Keratinocyte (primary cell): ENCODE measurements around the gene MMP3. TPM values are rescaled to one million over a fixed set of nuclear protein-coding genes. Genes with fewer than 3 reads are reported as not detected.

Experiments used
- DNase-seq: peaks from one replicate; pipeline ENCODE4 v3.0.0-alpha.2; 2011; ENCODE audit warnings: low read depth, missing footprints, low spot score
- FAIRE-seq: peaks from 2 replicates; lab custom pipeline; 2011; peaks lifted over from hg19 to GRCh38; lab: Jason Lieb, UNC
- H2AFZ ChIP-seq: 2 replicates; pipeline ENCODE4 v1.6.0; 2012; ENCODE audit warnings: low read length, control low read depth, inconsistent platforms; ENCODE audit not compliant: control insufficient read depth
- H3K27ac ChIP-seq: 2 replicates; pipeline ENCODE4 v1.5.1; 2011; ENCODE audit warnings: low read length; ENCODE audit not compliant: control insufficient read depth, insufficient read depth
- H3K27me3 ChIP-seq: 3 replicates; pipeline ENCODE4 v1.6.0; 2011; ENCODE audit warnings: low read length; ENCODE audit not compliant: control insufficient read depth, insufficient read depth; ENCODE audit errors: extremely low read depth
- H3K36me3 ChIP-seq, 2 experiments: 2 replicates in 1 of 2; 3 replicates in 1 of 2; pipeline ENCODE4 v1.5.1; 2011; ENCODE audit warnings: low read length in 2 of 2, mild to moderate bottlenecking in 1 of 2; ENCODE audit not compliant: control insufficient read depth in 2 of 2, insufficient read depth in 2 of 2; ENCODE audit errors: extremely low read depth in 1 of 2
- H3K4me1 ChIP-seq: 3 replicates; pipeline ENCODE4 v1.5.1; 2011; ENCODE audit warnings: low read length; ENCODE audit not compliant: control insufficient read depth, insufficient read depth; ENCODE audit errors: extremely low read depth
- H3K4me2 ChIP-seq: 3 replicates; pipeline ENCODE4 v1.6.0; 2011; ENCODE audit warnings: low read depth, low read length; ENCODE audit not compliant: control insufficient read depth, insufficient read depth; ENCODE audit errors: extremely low read depth
- H3K4me3 ChIP-seq, 3 experiments: fragments of 200-600 bp in 1 of 3; sonication (generic) in 1 of 3; 2 replicates in 2 of 3; 3 replicates in 1 of 3; pipeline ENCODE4 v1.5.1; 2011 to 2016; ENCODE audit warnings: low read length in 3 of 3, mild to moderate bottlenecking in 3 of 3, control low read depth in 2 of 3, inconsistent platforms in 1 of 3, low read depth in 1 of 3, mixed read lengths in 1 of 3, mixed run types in 1 of 3, moderate library complexity in 1 of 3; ENCODE audit not compliant: control insufficient read depth in 2 of 3, insufficient read depth in 2 of 3; ENCODE audit errors: extremely low read depth in 1 of 3
- H3K79me2 ChIP-seq: 2 replicates; pipeline ENCODE4 v1.6.0; 2012; ENCODE audit warnings: low read length; ENCODE audit not compliant: control insufficient read depth, insufficient read depth
- H3K9ac ChIP-seq: 3 replicates; pipeline ENCODE4 v1.6.0; 2011; ENCODE audit warnings: low read length; ENCODE audit not compliant: control insufficient read depth, insufficient read depth; ENCODE audit errors: extremely low read depth
- H3K9me1 ChIP-seq: 3 replicates; pipeline ENCODE4 v1.6.0; 2011; ENCODE audit warnings: low read length; ENCODE audit not compliant: control insufficient read depth, insufficient read depth; ENCODE audit errors: extremely low read depth
- H3K9me3 ChIP-seq: 2 replicates; pipeline ENCODE4 v1.5.1; 2012; ENCODE audit warnings: low read depth, low read length; ENCODE audit not compliant: control insufficient read depth
- H4K20me1 ChIP-seq: 3 replicates; pipeline ENCODE4 v1.6.0; 2011; ENCODE audit warnings: low read length; ENCODE audit not compliant: control insufficient read depth, insufficient read depth; ENCODE audit errors: extremely low read depth
- EZH2 ChIP-seq: IDR thresholded peaks from one replicate; pipeline ENCODE4 v1.6.1; 2012; ENCODE audit warnings: inconsistent platforms, mild to moderate bottlenecking, low read length, moderate library complexity
- dilution Hi-C: fragments of 300-500 bp; cut with MboI; formaldehyde crosslinking; loops from one replicate; pipeline ENCODE4 v1.7.0; 2020; ENCODE audit warnings: low sequenced_read_pairs; ENCODE audit not compliant: extremely low pct_ligation_motif_present
- polyA plus RNA-seq, 5 experiments: library from polyadenylated mRNA; depleted of rRNA in 3 of 5; stranded (reverse) in 3 of 5; stranded (forward) in 1 of 5; unstranded in 1 of 5; fragments of >200 nt; gene quantifications; 1 replicate in 1 of 5; 2 replicates in 3 of 5; 3 replicates in 1 of 5; pipeline versions ENCODE4 v1.2.1 to v1.2.3, GENCODE V29; 2011 to 2012; ENCODE audit warnings: missing spikeins in 2 of 5, low read depth in 1 of 5, low replicate concordance in 1 of 5
- TF ChIP-seq, protein P1 (sequence below), 3 experiments: IDR thresholded peaks in 1 of 3; conservative IDR thresholded peaks in 1 of 3; optimal IDR thresholded peaks in 1 of 3; 2 replicates in 2 of 3; 3 replicates in 1 of 3; pipeline versions ENCODE3 to v1.5.1; 2011; ENCODE audit warnings: low read length in 3 of 3, mild to moderate bottlenecking in 3 of 3, moderate library complexity in 2 of 3, control low read depth in 1 of 3, inconsistent platforms in 1 of 3; ENCODE audit not compliant: insufficient read depth in 2 of 3; ENCODE audit errors: extremely low read depth in 1 of 3

MMP3 gene
- polyA plus RNA-seq, 1 donor (not counting 4 experiments of a cell fraction or from before 2014, with no cell fraction given), result 8.3 TPM

DNA sequence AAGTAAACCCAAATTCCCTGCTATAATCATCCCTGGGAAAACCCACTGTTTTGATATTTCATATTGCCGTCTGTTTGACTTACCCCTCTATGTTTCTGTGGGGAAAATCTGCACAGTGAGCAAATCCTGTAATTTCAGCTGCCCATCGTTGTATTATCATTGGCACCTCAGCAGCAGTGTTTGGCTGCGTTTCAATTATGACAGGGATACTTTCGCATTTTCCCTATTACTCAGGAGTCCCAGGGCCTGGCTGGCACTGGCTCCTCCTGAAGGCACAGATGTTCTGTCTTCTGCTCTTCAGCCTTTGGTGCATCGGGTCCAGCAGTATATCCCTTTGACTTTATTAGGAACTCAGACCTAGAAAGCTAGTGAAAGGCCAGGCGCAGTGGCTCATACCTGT, 43.6 kb upstream of the MMP3 start:
- Histone ChIP-seq H3K36me3 (no peaks in the 10 kb centered on the region), H3K9me3 (no peaks in the 10 kb centered on the region), H3K4me1 (peaks cover 7% of the 10 kb centered on the region), H3K79me2 (no peaks in the 10 kb centered on the region), H3K27me3 (no peaks in the 10 kb centered on the region), H3K4me3 (no peak overlapping the region), H3K9me1 (no peaks in the 10 kb centered on the region), H3K4me2 (no peak overlapping the region), H2AFZ (no peak overlapping the region), H3K9ac (no peak overlapping the region), H4K20me1 (no peaks in the 10 kb centered on the region), H3K27ac (no peak overlapping the region)
- no peak for FAIRE-seq
- dilution Hi-C loops, result no loop called here
- no peak for DNase-seq
- no peak for TF ChIP-seq EZH2
- TF ChIP-seq, protein P1, sequence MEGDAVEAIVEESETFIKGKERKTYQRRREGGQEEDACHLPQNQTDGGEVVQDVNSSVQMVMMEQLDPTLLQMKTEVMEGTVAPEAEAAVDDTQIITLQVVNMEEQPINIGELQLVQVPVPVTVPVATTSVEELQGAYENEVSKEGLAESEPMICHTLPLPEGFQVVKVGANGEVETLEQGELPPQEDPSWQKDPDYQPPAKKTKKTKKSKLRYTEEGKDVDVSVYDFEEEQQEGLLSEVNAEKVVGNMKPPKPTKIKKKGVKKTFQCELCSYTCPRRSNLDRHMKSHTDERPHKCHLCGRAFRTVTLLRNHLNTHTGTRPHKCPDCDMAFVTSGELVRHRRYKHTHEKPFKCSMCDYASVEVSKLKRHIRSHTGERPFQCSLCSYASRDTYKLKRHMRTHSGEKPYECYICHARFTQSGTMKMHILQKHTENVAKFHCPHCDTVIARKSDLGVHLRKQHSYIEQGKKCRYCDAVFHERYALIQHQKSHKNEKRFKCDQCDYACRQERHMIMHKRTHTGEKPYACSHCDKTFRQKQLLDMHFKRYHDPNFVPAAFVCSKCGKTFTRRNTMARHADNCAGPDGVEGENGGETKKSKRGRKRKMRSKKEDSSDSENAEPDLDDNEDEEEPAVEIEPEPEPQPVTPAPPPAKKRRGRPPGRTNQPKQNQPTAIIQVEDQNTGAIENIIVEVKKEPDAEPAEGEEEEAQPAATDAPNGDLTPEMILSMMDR (optimal IDR thresholded peaks at IDR 0.05 in 1 of 3, IDR thresholded peaks at IDR 0.05 in 1 of 3, conservative IDR thresholded peaks at IDR 0.05 in 1 of 3; ENCODE audit: extremely low read depth in 1 of 3, insufficient read depth in 2 of 3, low read length in 3 of 3), result no peak

DNA sequence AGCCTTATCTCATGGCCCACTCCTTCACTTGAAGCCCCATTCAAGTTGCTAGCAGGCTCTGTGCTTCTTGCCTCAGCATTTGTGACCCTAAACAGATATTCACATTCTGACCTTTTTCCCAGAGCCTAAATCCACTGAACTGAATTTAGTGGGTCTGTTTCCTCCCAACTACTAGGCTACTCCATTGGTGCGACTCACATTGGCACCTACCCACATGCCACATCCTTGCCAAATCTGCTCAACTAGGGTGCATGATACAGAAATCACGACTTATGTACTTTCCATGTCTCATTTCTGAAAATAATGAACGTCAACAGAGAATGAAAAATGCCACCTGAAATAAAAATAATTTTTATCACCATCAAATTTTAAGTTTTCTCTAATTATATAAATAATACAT, 39.7 kb upstream of the MMP3 start:
- H3K36me3 ChIP-seq, result no peaks in the 10 kb centered on the region
- TF ChIP-seq, protein P1 (optimal IDR thresholded peaks at IDR 0.05 in 1 of 3, IDR thresholded peaks at IDR 0.05 in 1 of 3, conservative IDR thresholded peaks at IDR 0.05 in 1 of 3; ENCODE audit: extremely low read depth in 1 of 3, insufficient read depth in 2 of 3, low read length in 3 of 3), result no peak
- no peak for TF ChIP-seq EZH2
- H4K20me1 ChIP-seq, result no peaks in the 10 kb centered on the region
- H3K9me1 ChIP-seq, result no peaks in the 10 kb centered on the region
- DNase-seq, result no peak
- H3K79me2 ChIP-seq, result no peaks in the 10 kb centered on the region
- no peak overlapping the region for H3K9ac ChIP-seq
- H2AFZ ChIP-seq, result peak overlapping the region; percentile 44
- dilution Hi-C loops, result no loop called here
- H3K4me1 ChIP-seq, result peaks cover 7% of the 10 kb centered on the region
- H3K4me2 ChIP-seq, result no peak overlapping the region
- no peaks in the 10 kb centered on the region for H3K27me3 ChIP-seq
- peak overlapping the region; percentile 34 for H3K27ac ChIP-seq
- no peak overlapping the region for H3K4me3 ChIP-seq
- H3K9me3 ChIP-seq, result no peaks in the 10 kb centered on the region
- FAIRE-seq, result no peak
